HG02884 (cell line): ENCODE data around the gene ENGASE.

Experiments used
- ATAC-seq: cut with Tn5 transposase; IDR thresholded peaks from one replicate; pipeline ENCODE4 v1.9.1; 2021; ENCODE audit warnings: mild to moderate bottlenecking, moderate library complexity; ENCODE audit not compliant: unreplicated experiment

ENGASE gene

GRCh38 chr17:79091226-79091670 lies 16.6 kb downstream of the ENGASE start:
- no peak for ATAC-seq

- ATAC-seq = no peak
Observed at GRCh38 chr17:79092567-79092966, 17.9 kb downstream of the ENGASE start.

- ATAC-seq = no peak
Observed at GRCh38 chr17:79093270-79093669, 18.6 kb downstream of the ENGASE start.

GRCh38 chr17:79094261-79094660 lies 19.6 kb downstream of the ENGASE start:
- no peak for ATAC-seq

- ATAC-seq = no peak
Observed at GRCh38 chr17:79095345-79096055, 20.9 kb downstream of the ENGASE start.

GRCh38 chr17:79096477-79096876 lies 21.9 kb downstream of the ENGASE start:
- no peak for ATAC-seq

GRCh38 chr17:79097226-79098055 lies 22.8 kb downstream of the ENGASE start:
- no peak for ATAC-seq

- no peak for ATAC-seq
Observed at GRCh38 chr17:79098282-79098867, 23.8 kb downstream of the ENGASE start.

GRCh38 chr17:79100405-79100804 lies 25.8 kb downstream of the ENGASE start:
- no peak for ATAC-seq

GRCh38 chr17:79101111-79101673 lies 26.6 kb downstream of the ENGASE start:
- ATAC-seq = no peak

- ATAC-seq = no peak
Observed at GRCh38 chr17:79102214-79102613, 27.6 kb downstream of the ENGASE start.

- ATAC-seq = no peak
Observed at GRCh38 chr17:79104898-79105600, 30.4 kb downstream of the ENGASE start.

- ATAC-seq = no peak
Observed at GRCh38 chr17:79105937-79106336, 31.3 kb downstream of the ENGASE start.

GRCh38 chr17:79106958-79107357 lies 32.3 kb downstream of the ENGASE start:
- no peak for ATAC-seq

- ATAC-seq = no peak
Observed at GRCh38 chr17:79107499-79108231, 33.0 kb downstream of the ENGASE start.

GRCh38 chr17:79108232-79108850 lies 33.7 kb downstream of the ENGASE start:
- ATAC-seq = no peak

GRCh38 chr17:79108870-79109269 lies 34.2 kb downstream of the ENGASE start:
- no peak for ATAC-seq

- ATAC-seq = no peak
Observed at GRCh38 chr17:79109584-79109983, 35.0 kb downstream of the ENGASE start.

- ATAC-seq = no peak
Observed at GRCh38 chr17:79111097-79111496, 36.5 kb downstream of the ENGASE start.

GRCh38 chr17:79112471-79112870 lies 37.8 kb downstream of the ENGASE start:
- no peak for ATAC-seq
